T-helper 2 cell treated with Interferon-gamma antibody and Interleukin-4, amounts not matched to agents 100 ng/mL and 5 ng/mL, for 36 hours (primary cell): ENCODE data around the gene DDX27. TPM values are rescaled to one million over a fixed set of nuclear protein-coding genes. Genes with fewer than 3 reads are reported as not detected.
"Not testable (repeated sequence)": the region's sequence is repeated elsewhere in the genome, so short reads cannot be mapped to it uniquely, and the experiment has no call there.

Experiments used
- intact Hi-C: fragments of 100-400 bp; cut with micrococcal nuclease; formaldehyde crosslinking; loops from one replicate; pipeline ENCODE4 v1.15.1; 2023
- total RNA-seq: library from RNA; stranded (reverse); gene quantifications from 2 replicates; pipeline ENCODE4 v1.2.3, GENCODE V29; 2022

Gene DDX27, protein sequence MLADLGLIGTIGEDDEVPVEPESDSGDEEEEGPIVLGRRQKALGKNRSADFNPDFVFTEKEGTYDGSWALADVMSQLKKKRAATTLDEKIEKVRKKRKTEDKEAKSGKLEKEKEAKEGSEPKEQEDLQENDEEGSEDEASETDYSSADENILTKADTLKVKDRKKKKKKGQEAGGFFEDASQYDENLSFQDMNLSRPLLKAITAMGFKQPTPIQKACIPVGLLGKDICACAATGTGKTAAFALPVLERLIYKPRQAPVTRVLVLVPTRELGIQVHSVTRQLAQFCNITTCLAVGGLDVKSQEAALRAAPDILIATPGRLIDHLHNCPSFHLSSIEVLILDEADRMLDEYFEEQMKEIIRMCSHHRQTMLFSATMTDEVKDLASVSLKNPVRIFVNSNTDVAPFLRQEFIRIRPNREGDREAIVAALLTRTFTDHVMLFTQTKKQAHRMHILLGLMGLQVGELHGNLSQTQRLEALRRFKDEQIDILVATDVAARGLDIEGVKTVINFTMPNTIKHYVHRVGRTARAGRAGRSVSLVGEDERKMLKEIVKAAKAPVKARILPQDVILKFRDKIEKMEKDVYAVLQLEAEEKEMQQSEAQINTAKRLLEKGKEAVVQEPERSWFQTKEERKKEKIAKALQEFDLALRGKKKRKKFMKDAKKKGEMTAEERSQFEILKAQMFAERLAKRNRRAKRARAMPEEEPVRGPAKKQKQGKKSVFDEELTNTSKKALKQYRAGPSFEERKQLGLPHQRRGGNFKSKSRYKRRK
- 43.6 and 43.8 TPM in 2 replicates for total RNA-seq

DNA sequence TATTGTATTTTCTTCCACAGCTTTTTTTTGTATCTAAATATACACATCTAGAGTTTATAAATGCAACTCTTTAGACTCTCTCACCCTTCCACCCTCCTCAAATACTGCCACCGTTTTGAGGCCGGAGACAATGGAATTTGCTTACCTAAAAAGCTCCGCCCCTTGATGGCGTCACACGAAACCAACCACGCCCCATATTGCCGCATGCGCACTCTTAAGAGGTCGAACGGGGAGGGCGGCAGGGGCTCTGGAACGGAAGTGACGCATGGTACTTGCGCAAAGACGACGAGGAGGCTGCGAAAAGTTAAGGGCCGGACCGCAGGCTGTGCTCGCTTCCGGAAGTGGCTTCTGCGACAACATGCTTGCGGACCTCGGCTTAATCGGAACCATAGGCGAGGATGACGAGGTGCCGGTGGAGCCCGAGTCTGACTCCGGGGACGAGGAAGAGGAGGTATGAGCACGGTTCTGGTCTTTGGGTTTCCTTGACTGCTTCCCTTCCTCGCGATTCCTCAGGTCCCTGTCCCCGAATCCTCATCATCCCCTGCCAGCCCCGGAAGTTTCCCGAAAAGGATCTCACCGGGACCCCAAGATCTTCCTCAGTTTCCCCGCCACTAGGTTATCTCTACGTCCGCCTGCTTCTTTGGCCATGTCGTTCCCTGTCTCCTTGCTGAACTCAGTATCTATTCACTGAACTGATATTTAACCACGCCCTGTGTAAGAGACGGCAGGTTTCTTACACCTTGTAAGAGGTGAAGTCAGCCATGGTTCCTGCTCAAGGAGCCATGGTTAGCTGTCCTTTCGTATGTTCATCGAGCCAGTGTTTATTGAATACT, at the start of gene DDX27:
Gene DDX27 (plus strand): TSS at position 326 of the 833 bp plus-strand sequence. CDS start 33 bp downstream, at position 359.
- intact Hi-C loops: loop anchor here (1.0 kb wide), 3 partner anchors 31 to 173 kb away; partner anchors contain the start of genes CSE1L, STAU1 and ZNFX1

DNA sequence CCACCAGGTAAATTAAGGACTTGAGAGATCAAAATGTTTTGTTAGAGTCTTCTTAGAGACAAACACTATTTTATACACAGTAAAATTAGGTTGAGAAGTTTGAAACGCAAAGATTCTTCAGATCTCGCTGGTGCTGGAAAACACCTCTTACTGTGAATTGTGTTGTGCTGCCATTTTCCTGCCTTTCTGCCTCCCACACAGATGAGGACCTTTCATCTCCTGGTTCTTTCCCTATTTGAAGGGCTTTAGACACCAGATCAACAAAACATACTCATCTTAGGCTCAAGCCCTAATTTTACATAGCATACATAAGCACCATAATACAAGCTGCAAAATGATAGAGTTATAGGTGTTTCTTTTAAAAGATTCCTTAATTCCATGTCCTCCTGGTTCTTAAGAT, 49.7 kb upstream of the DDX27 start:
- intact Hi-C loops: no loop called here

DNA sequence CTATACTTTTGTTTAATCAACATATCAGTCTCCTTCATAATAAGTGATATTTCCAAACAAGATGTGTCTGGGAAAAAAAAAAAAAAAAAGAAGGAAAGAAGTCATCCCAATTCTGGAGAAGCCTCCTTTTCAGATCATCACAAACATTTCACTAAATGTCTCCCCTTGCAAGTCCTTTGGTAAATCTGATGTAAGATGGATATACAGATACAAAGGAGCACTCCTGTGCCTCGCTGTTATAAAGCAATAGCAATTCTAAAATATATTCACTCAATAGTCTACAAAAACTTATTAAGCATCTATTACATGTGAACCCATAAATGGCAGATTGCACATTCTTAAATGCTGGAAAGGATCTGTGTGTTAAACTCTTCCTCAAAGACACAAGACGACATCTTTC, 48.5 kb upstream of the DDX27 start:
- intact Hi-C loops: no loop called here

DNA sequence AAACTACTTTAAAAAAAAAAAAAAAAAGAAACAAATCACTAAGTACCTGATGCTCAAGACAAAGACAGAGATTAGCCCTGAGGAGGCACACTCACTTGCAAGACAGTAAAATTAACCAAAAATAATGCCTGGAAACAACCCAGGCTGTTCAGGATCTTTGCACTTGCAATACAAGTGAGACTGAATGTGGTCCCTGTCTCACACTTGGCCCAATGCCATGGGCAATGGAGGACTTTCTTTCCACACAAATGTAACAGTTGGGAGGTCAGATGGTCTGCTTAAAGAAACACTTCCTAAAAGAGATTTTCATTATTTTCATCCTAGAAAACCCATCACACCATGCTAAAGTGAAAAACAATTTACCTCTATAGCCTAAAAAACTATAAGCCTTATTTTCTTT, 47.3 kb upstream of the DDX27 start:
- intact Hi-C loops: no loop called here

DNA sequence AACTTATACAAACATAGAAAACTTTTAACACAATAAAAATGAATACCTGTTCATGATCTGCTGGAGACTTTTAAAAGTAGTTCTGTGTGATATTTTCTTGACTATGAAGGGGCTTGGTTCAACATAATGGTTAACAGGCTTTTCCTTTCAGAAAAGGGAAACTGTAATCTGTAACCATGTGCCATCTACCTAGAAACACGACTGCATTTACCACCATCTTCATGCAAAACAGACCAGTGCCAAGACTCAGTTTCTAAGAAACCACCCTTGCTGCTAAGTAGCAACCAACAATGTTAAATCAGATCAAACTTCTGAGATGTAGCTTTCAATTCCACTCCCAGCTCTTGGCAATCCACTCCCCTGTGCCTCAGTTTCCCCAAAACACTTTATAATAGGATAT, 46.8 kb upstream of the DDX27 start:
- intact Hi-C loops: no loop called here

DNA sequence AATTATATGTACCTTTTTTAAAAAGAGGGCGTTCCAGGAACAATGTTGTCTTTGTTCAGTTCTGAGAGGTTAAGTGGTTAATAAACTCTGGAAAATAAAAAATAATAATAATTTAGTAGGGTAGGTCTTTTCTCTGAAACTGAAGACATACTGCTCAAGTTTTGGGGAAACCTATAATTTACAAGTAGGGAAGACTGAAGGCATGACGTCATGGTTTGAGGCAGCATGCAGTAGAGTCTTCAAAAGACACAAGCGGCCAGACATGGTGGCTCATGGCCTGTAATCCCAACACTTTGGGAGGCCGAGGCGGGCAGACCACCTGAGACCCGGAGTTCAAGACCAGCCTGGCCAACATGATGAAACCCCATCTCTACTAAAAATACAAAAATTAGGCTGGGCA, 45.0 kb upstream of the DDX27 start:
- intact Hi-C loops: no loop called here

DNA sequence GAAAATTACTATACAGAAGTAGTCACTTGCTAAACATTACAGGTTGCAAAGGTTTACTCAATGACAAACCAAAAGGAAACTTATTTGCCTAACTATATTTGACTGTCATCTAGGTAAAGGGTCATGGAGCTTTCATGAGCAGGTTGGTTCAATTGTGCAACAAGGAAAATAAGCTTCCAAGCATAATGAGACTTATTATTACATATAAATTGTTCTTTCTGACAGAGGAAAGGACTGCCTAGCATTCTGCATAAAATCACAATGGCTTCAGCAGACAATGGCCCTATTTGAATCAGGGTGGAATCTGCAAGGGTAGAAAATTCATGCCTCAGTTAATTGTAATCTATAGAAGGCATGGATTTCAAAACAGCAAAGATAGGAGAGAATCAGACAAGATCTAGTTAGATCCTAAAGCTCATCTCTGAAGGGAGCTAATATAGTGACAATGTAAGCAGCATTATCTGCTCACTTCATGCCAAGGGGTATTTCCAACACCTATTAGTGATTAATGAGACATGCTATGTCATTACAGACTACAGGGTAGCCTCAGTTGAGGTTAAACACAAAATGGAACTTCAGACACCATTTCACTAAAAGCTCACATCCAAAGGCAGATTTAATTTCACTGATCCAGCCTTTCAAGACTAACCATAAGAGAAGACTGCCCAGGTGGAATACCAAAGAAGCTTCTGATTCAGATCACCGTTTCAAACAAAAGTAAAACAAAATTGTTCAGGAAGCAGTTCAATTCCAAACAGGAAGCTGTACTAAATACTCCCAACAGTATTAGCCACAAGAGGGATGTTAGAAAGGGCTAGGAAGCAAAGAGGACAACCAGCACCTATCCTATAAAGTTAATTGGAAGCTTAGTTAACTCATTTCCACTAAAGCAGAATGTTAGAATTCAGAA, 39.6 kb upstream of the DDX27 start:
- intact Hi-C loops: no loop called here

DNA sequence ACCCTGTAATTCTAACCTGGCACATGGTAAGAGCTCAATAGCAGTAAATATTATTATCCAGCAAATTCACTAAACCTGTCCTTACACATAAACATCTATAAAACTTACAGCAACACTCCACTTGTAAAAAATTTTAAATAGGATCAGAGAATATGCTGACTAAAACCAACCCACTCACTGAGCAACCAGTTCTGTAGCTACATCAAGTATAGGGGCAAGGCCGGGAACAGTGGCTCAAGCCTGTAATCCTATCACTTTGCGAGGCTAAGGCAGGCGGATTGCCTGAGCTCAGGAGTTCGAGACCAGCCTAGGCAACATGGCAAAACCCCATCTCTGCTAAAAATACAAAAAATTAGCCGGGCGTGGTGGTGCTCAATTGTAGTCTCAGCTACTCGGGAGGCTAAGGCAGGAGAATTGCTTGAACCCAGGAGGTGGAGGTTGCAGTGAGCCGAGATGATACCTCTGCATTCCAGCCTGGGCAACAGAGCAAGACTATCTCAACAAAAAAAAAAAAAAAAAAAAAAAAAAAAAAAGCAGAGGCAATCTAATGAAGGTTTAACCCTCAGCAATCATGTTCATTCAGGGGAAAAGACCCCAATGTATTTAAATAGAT, 37.8 kb upstream of the DDX27 start:
- intact Hi-C loops: no loop called here

DNA sequence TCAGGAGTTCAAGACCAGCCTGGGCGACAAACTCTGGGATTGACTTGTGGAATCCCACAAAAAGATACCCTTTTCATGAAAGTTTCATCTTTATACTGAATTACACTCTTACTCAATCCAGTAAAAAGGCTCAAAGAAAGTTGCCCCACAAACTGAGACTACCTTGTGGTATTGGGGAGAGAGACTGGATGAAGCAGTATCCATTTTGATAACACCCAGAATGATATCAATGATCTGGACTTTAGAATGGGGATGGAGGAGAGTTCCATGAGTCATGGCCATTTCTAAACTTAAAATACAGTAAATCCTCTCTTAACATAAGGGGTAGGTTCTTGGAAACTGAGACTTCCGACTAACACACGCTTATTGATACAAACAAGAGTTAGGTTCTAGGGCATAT, 35.8 kb upstream of the DDX27 start:
- intact Hi-C loops: no loop called here

DNA sequence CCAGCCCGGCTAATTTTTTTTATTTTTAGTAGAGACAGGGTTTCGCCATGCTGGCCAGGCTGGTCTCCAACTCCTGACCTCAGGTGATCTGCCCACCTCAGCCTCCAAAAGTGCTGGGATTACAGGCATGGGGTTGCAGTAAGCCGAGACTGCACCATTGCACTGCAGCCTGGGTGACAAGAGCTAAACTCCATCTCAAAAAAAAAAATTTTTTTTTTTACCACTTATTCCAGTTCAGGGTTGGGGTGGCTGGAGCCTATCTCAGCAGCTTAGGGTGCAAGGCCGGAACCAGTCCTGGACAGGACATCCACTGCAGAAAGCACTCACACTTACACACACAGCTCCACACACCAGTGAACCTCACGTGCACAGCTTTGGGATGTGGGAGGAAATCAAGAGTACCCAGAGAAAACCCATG, 35.1 kb upstream of the DDX27 start:
- intact Hi-C loops: not testable (repeated sequence)

DNA sequence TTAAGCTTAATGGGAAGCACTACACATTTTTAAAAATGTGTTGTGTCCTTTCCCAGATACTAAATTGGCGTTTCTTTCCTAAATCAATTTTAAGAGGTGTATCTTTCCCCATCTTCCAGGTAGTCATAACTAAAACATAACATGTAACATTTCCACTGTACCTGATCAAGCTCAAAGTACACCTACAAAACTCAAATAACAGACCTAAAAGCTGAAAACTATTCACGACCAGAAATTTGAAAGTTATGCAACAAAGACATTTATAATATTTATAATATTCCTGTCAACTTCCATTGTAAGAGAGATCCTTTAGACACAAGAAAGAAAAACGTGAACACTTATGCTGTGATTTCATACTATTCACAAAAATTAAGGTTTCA, 34.5 kb upstream of the DDX27 start:
- intact Hi-C loops: no loop called here

DNA sequence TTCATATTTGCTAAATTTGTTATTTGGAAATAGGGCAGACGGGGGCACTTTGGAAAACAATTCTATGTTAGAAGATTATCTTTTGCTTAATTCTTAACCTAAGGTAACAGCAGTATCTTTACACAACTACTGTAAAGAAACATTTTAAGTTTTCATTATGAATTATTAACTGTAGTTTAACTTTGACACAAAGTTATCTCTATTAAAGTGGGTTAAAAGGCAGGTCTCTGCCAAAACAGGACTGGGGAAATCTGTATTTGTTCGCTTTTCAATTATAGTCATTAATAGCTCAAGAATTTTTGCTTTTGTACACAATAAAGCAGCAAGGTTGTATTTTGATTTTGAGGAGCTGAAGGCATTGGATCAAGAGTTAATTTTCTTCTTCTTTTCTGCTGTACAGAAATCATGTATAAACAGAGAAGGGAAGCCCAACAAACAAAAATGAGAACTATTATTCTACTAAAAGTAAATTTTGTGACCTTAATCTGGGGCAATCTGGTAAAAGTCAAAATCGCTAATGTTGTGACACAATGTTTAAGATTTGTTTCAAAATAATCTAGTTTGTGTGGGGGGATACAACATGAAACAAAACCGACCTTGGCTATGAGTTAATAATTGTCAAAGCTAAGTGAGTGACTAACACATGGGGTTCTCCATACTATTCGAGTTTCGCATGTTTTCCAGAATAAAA, 34.0 kb upstream of the DDX27 start:
- intact Hi-C loops: no loop called here

DNA sequence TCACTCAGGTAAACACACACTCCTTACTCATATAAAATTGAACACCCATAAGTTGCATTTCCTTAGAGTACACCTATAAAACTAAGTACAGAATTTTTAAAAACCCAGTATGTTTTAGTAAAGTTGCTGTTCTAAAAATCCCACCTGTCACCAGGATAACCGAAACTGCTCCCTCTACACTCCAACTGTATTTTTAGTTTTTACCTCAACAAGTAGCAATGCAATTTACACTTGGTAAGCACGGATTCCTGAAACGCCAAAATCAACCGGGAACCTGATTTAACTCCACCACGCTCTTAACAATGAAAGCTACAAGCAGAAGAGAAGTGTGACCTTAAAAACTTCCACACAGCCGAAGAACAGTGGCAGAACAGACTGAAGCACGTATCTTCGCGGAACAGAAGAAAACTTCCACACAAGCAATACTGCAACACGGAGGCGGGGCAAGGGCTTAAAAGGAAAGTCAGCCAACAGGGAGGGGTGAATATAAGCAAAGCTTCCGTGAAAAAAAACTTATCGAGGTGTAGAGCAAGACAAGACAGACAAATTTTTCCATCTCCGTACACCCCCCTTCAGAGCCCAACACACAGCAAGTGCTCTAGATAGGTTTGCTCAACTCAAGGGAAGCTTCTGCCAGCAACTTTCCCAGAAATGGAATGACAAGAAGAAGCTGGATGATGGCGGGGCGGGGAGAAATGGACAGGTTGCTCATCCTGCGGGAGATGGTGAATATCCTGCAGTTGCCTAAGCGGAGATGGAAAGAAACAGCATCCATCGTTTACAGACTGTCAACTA, 32.5 kb upstream of the DDX27 start:
- intact Hi-C loops: loop anchor here (2.0 kb wide), 1 partner anchor 20 kb away; no protein-coding TSS in a partner anchor

DNA sequence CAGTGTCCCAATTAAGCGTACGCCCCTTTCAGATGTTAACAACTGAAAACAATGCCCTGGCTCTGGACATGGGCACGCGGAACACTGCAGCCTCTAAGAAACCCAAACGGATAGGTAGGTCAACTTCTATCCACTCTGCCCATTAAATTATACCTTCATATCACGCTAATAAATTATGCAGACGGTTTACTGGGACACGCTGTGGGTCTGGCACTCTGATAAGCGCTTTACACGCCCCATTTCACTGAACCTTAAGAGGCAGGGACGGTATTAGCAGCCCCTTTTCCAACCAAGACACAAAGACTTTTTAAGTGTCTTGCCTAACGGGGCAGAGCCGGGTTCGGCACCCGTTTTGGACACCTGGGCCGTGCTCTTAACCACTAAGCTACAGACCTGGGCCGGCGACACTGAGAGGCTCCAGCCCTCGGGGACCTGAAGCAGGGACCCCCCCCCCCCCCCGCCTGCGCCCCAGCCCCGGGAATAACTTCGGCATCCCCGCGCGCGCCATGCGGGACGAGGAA, 31.8 kb upstream of the DDX27 start:
- intact Hi-C loops: loop anchor here (2.0 kb wide), 1 partner anchor 21 kb away; no protein-coding TSS in a partner anchor

DNA sequence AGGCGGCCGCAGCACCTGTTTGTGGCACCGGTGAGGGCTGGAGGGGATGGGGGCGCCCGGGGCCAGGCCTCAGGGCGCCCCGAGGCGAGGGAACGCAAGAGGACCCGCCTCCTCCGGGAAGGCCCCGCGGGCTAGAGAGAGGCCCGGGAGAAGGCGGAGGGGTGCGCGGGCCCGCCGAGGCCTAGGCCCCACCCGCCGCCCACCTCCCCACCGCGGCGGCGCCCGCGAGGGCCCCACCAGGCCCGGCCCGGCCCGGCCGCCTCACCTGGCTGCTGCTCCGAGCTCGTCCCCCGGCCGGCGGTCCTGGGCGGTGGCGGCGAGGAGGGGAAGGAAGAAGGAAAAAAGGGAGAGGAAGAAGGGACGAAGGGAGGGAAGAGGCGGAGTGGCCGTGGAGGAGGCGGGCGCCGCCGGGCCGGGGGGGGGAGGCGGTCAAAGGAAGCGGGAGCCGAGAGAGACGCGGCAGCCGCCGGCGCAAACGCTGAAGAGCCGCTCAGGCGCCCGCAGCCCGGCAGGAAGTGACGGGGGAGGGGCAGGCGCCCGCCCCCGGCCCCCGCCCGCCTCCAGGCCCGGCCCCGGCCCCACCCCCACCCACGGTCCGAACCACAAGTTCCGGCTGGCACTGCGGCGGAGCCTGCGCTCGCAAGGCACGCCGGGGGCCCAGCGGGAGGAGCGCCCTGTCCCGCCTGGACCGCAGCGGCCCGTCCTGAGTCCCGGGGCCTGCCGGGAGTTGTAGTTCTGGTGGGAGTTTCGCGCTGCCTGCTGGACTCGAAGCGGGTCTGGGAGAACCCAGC, 31.2 kb upstream of the DDX27 start, which contains the start of gene STAU1:
Gene STAU1 (minus strand): TSS at position 484 of the 791 bp plus-strand sequence. CDS start 22,133 bp downstream, outside the sequence.
- intact Hi-C loops: loop anchor here (1.0 to 2.0 kb wide), 4 partner anchors 21 to 142 kb away; partner anchors contain the start of genes CSE1L, DDX27 and ZNFX1

DNA sequence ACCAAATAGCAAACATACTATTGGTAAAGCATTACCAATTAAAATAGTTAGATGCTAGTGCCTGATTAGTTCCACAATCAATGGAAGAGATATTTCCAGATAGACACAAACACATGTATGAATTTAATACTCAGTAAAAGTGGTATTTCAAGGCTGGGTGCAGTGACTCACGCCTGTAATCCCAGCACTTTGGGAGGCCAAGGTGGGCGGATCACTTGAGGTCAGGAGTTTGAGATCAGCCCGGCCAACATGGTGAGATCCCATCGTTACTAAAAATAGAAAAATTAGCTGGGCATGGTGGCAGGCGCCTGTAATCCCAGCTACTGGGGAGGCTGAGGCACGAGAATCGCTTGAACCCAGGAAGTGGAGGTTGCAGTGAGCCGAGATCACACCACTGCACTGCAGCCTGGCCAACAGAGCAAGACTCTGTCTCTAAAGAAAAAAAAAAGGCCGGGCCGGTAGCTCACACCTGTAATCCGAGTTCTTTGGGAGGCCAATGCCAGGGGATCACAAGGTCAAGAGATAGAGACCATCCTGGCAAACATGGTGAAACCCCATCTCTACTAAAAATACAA, 26.2 kb upstream of the DDX27 start:
- intact Hi-C loops: not testable (repeated sequence)

DNA sequence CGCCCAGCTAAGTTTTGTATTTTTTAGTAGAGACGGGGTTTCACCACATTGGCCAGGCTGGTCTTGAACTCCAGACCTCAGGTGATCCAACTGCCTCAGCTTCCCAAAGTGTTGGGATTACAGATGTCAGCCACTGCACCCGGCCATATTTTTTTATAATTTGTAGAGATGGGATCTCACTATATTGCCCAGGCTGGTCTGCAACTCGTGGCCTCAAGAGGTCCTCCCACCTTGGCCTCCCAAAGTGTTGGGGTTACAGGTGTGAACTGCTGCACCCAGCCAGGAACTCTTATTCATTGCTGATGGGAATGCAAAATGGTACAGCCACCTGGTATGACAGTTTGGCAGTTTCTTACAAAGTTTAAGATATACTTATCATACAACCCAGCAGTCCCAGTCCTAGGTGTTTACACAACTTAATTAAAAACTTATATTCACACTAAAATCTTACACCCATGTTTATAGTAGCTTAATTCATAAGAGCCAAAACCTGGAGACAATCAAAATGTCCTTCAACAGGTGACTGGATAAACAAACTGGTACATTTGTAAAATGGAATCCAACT, 19.4 kb upstream of the DDX27 start:
- intact Hi-C loops: no loop called here
